ENCODE measurements around the gene HNRNPA0. TPM values are rescaled to one million over a fixed set of nuclear protein-coding genes. Genes with fewer than 3 reads are reported as not detected.

The HNRNPA0 gene
- total RNA-seq (ENCODE audit: low replicate concordance): 10.3 and 16.5 TPM in 2 replicates

DNA sequence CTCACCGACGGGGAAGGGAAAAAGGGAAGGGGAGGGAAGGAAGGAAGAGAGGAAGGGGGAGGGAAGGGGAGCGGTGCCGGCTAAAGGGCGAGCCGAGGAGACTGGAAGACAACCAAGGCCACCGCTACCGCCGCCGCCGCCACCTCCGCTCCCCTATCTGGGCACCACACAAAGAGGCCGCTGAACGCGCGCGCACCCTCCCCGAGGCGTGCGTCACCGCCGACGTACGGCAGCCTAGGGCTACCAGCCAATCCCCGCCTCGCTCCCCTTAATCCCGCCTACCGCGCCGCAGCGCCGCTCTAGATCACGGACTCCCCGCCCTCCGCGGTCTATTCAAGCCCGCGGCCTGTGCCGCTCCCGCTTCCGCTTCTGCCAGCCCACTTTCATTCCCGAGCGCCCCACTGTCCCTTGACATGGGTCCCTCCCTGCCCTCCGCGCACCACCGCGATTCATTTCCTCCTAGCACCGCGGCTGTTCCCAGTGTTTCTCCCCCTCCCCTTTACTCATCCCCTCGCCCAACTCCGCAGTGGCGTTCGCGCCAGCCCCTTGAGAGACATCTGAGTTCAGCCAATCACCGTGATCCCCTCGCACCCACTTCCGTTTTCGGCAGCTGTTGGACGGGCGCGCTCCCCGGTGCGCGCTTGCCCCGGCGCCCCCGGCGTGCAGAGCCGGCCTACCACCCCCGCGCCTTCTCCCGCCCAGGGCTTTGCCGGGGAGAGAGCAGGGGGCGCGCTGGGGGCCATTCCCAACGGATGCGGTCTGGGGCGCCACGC, at the start of gene HNRNPA0:
Gene HNRNPA0, minus strand, starts transcription at position 176 of the 773 bp plus-strand sequence. CDS start 297 bp downstream, outside the sequence.

DNA sequence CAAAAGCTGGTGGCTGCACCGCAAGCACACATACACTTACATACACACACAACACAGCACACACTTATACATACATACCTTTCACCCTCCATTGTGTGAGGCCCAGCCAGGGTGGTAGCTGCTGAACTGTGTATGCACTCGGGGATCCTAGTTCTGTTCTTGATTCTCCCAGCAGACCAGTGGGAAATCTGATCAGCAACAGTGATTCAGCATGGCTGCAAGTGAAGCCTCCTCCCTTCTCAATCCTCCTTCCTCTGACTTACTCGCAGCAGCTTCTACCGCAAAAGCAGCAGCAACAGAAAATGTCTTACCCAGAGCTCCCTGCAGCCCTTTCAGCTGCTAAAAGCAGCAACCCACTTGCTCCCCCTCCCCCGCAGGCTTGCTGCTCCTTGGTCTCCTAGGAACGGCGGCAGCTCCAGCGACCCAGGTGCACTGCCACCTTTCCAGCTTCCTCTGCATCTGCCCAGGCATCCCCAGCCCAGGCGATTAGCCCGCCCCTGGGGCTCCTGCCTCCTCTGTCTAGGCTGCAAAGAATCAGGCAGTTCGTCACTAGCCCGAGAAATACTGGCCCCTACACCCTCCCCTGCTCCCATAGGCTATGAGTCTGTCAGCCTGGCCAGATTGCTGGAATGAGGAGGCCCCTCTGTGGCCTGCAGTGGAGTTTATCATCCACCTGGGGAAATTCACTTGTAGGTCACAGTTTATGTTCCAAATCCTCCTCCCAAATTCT, 18.4 kb downstream of the HNRNPA0 start, which contains the start of gene KLHL3:
Gene KLHL3, minus strand, starts transcription at position 535 of the 730 bp plus-strand sequence. Its CDS starts 443 bp downstream, at position 92.

Other genes with a start within 250 kb of the HNRNPA0 start
- 1.3 and 3.4 TPM in 2 replicates for gene KLHL3, start 18.3 kb downstream of the HNRNPA0 start, total RNA-seq (ENCODE audit: low replicate concordance)
- gene MYOT, start 113.5 kb upstream of the HNRNPA0 start, total RNA-seq (ENCODE audit: low replicate concordance): not detected in 2 replicates
- gene PKD2L2, start 135.1 kb upstream of the HNRNPA0 start, total RNA-seq (ENCODE audit: low replicate concordance): not detected in 2 replicates